H9 (cell line): ENCODE results near the gene EPHA2. TPM values are rescaled to one million over a fixed set of nuclear protein-coding genes. Genes with fewer than 3 reads are reported as not detected.

Experiments
- DNase-seq: peaks from one replicate; pipeline ENCODE4 v3.0.0-alpha.2; 2017
- H2AFZ ChIP-seq: one replicate; pipeline ENCODE4 v1.6.1; 2013; ENCODE audit warnings: mild to moderate bottlenecking, low read length, control low read depth, moderate library complexity
- H2AK5ac ChIP-seq: 2 replicates; pipeline ENCODE4 v1.6.1; 2013; ENCODE audit warnings: low read length, control low read depth, mixed read lengths; ENCODE audit not compliant: insufficient read length
- H2BK120ac ChIP-seq: one replicate; pipeline ENCODE4 v1.6.1; 2013; ENCODE audit warnings: low read depth, mild to moderate bottlenecking, low read length, control low read depth, inconsistent platforms; ENCODE audit not compliant: poor library complexity, severe bottlenecking
- H2BK12ac ChIP-seq: 2 replicates; pipeline ENCODE4 v1.6.1; 2013; ENCODE audit warnings: low read length, control low read depth, mixed read lengths, low read depth; ENCODE audit not compliant: insufficient read length
- H2BK15ac ChIP-seq: 2 replicates; pipeline ENCODE4 v1.6.1; 2013; ENCODE audit warnings: low read depth, low read length, control low read depth
- H2BK20ac ChIP-seq: one replicate; pipeline ENCODE4 v1.6.1; 2013; ENCODE audit warnings: low read depth, mild to moderate bottlenecking, low read length, control low read depth, inconsistent platforms; ENCODE audit not compliant: poor library complexity, severe bottlenecking
- H2BK5ac ChIP-seq: 2 replicates; pipeline ENCODE4 v1.6.1; 2013; ENCODE audit warnings: low read length, control low read depth, mixed read lengths; ENCODE audit not compliant: insufficient read length
- H3K14ac ChIP-seq: 2 replicates; pipeline ENCODE4 v1.6.1; 2013; ENCODE audit warnings: low read length, control low read depth; ENCODE audit not compliant: insufficient read depth
- H3K18ac ChIP-seq: 2 replicates; pipeline ENCODE4 v1.6.1; 2013; ENCODE audit warnings: low read depth, mild to moderate bottlenecking, mixed read lengths, low read length, control low read depth; ENCODE audit not compliant: insufficient read length
- H3K23ac ChIP-seq: 2 replicates; pipeline ENCODE4 v1.6.1; 2013; ENCODE audit warnings: low read length, control low read depth, mixed read lengths, low read depth; ENCODE audit not compliant: insufficient read length
- H3K23me2 ChIP-seq: 2 replicates; pipeline ENCODE4 v1.6.1; 2013; ENCODE audit warnings: low read depth, mild to moderate bottlenecking, mixed read lengths, low read length, control low read depth; ENCODE audit not compliant: insufficient read length, poor library complexity, severe bottlenecking
- H3K27ac ChIP-seq: 2 replicates; pipeline ENCODE4 v1.5.1; 2013; ENCODE audit warnings: low read length, control low read depth, mixed read lengths, low read depth; ENCODE audit not compliant: insufficient read length
- H3K27me3 ChIP-seq: 2 replicates; pipeline ENCODE4 v1.6.1; 2013; ENCODE audit warnings: low read length, control low read depth, inconsistent platforms; ENCODE audit not compliant: insufficient read depth
- H3K4ac ChIP-seq: 2 replicates; pipeline ENCODE4 v1.6.1; 2013; ENCODE audit warnings: low read depth, mild to moderate bottlenecking, control low read depth, inconsistent platforms, low read length, moderate library complexity
- H3K4me1 ChIP-seq: 2 replicates; pipeline ENCODE4 v1.6.1; 2013; ENCODE audit warnings: low read length, control low read depth, inconsistent platforms; ENCODE audit not compliant: insufficient read depth
- H3K4me2 ChIP-seq: 2 replicates; pipeline ENCODE4 v1.6.1; 2013; ENCODE audit warnings: low read length, control low read depth, mixed read lengths; ENCODE audit not compliant: insufficient read length, insufficient read depth
- H3K56ac ChIP-seq: 2 replicates; pipeline ENCODE4 v1.6.1; 2013; ENCODE audit warnings: low read depth, mild to moderate bottlenecking, mixed read lengths, low read length, control low read depth; ENCODE audit not compliant: insufficient read length
- H3K79me1 ChIP-seq: 2 replicates; pipeline ENCODE4 v1.6.1; 2013; ENCODE audit warnings: low read depth, mild to moderate bottlenecking, moderate library complexity, low read length, control low read depth, inconsistent platforms; ENCODE audit not compliant: insufficient read depth, poor library complexity, severe bottlenecking
- H3K79me2 ChIP-seq: 2 replicates; pipeline ENCODE4 v1.6.1; 2013; ENCODE audit warnings: low read length, control low read depth, inconsistent platforms; ENCODE audit not compliant: insufficient read depth
- H3K9ac ChIP-seq: 2 replicates; pipeline ENCODE4 v1.6.1; 2013; ENCODE audit warnings: low read length, control low read depth, mixed read lengths; ENCODE audit not compliant: insufficient read length; ENCODE audit errors: extremely low read depth
- H3K9me3 ChIP-seq: one replicate; pipeline ENCODE4 v1.6.1; 2013; ENCODE audit warnings: low read depth, low read length, inconsistent platforms; ENCODE audit not compliant: control insufficient read depth
- H3T11ph ChIP-seq: one replicate; pipeline ENCODE4 v1.6.1; 2013; ENCODE audit warnings: mild to moderate bottlenecking, low read length, control low read depth, inconsistent platforms
- H4K20me1 ChIP-seq: one replicate; pipeline ENCODE4 v1.6.1; 2013; ENCODE audit not compliant: control insufficient read depth, insufficient read length, insufficient read depth
- H4K5ac ChIP-seq: 2 replicates; pipeline ENCODE4 v1.6.1; 2013; ENCODE audit warnings: low read depth, mild to moderate bottlenecking, mixed read lengths, low read length, control low read depth; ENCODE audit not compliant: insufficient read length
- H4K8ac ChIP-seq: replicated peaks from 2 replicates; pipeline ENCODE4 v1.6.1; 2013; ENCODE audit warnings: low read length, control low read depth, mixed read lengths, low read depth; ENCODE audit not compliant: insufficient read length
- H4K91ac ChIP-seq: 2 replicates; pipeline ENCODE4 v1.6.1; 2013; ENCODE audit warnings: low read depth, mild to moderate bottlenecking, moderate library complexity, mixed read lengths, low read length, control low read depth; ENCODE audit not compliant: insufficient read length
- H3K27ac Mint-ChIP-seq, 3 experiments: 2 replicates in 2 of 3; 3 replicates in 1 of 3; pipeline ENCODE4 v1.8.0; 2020 to 2021; ENCODE audit warnings: mixed read lengths in 3 of 3, mild to moderate bottlenecking in 1 of 3, moderate library complexity in 1 of 3
- H3K27me3 Mint-ChIP-seq: 2 replicates; pipeline ENCODE4 v1.8.0; 2021; ENCODE audit warnings: low read depth, mild to moderate bottlenecking, moderate library complexity, mixed read lengths
- H3K36me3 Mint-ChIP-seq, 3 experiments: 2 replicates in 2 of 3; 3 replicates in 1 of 3; pipeline ENCODE4 v1.8.0; 2020 to 2021; ENCODE audit warnings: low read depth in 3 of 3, mixed read lengths in 3 of 3; ENCODE audit not compliant: insufficient read depth in 1 of 3
- H3K4me1 Mint-ChIP-seq, 2 experiments: 2 replicates each; pipeline ENCODE4 v1.8.0; 2020; ENCODE audit warnings: mixed read lengths in 2 of 2
- H3K4me3 Mint-ChIP-seq, 2 experiments: 2 replicates in 1 of 2; 3 replicates in 1 of 2; pipeline ENCODE4 v1.8.0; 2020 to 2021; ENCODE audit warnings: mild to moderate bottlenecking in 2 of 2, mixed read lengths in 2 of 2, moderate library complexity in 1 of 2
- H3K9me3 Mint-ChIP-seq, 2 experiments: 2 replicates in 1 of 2; 3 replicates in 1 of 2; pipeline ENCODE4 v1.8.0; 2020; ENCODE audit warnings: mild to moderate bottlenecking in 2 of 2, mixed read lengths in 2 of 2, moderate library complexity in 1 of 2
- WGBS: extraction: QIAGEN DNeasy Blood & Tissue Kit; methylation state at CpG from one replicate; pipeline ENCODE4 v1.1.7; 2013; ENCODE audit warnings: missing lambda C conversion rate, low lambda C conversion rate, mixed read lengths; ENCODE audit not compliant: insufficient read length; ENCODE audit errors: extremely low coverage; 5-methylcytosine and 5-hydroxymethylcytosine counted together
- total RNA-seq: library from RNA; stranded (reverse); gene quantifications from 2 replicates; pipeline ENCODE4 v1.2.1, GENCODE V29; 2021
- TF ChIP-seq, protein P1 (sequence below): fragments of 200-600 bp; sonication (generic); conservative IDR thresholded peaks from 3 replicates; pipeline ENCODE4 v1.8.0; 2021; ENCODE audit warnings: antibody characterized with exemption, mild to moderate bottlenecking

Gene EPHA2
- total RNA-seq, 1 experiment from 2014 or later: 33.1 TPM

GRCh38 chr1:16161717-16162116, 5.8 kb upstream of the EPHA2 start:
- peaks cover 4% of the 10 kb centered on the region for H3K4me1 ChIP-seq
- no peak overlapping the region for H4K5ac ChIP-seq
- H2BK120ac ChIP-seq: no peak overlapping the region
- H4K91ac ChIP-seq: no peak overlapping the region
- no peaks in the 10 kb centered on the region; the same call in 1 of the 2 replicates for H3K27me3 ChIP-seq
- no peak overlapping the region for H3K9ac ChIP-seq
- no peak overlapping the region for H3K27ac ChIP-seq
- H3K14ac ChIP-seq: no peak overlapping the region
- H2AK5ac ChIP-seq: no peak overlapping the region
- H2AFZ ChIP-seq: no peak overlapping the region
- H2BK5ac ChIP-seq: no peak overlapping the region
- TF ChIP-seq, protein P1, sequence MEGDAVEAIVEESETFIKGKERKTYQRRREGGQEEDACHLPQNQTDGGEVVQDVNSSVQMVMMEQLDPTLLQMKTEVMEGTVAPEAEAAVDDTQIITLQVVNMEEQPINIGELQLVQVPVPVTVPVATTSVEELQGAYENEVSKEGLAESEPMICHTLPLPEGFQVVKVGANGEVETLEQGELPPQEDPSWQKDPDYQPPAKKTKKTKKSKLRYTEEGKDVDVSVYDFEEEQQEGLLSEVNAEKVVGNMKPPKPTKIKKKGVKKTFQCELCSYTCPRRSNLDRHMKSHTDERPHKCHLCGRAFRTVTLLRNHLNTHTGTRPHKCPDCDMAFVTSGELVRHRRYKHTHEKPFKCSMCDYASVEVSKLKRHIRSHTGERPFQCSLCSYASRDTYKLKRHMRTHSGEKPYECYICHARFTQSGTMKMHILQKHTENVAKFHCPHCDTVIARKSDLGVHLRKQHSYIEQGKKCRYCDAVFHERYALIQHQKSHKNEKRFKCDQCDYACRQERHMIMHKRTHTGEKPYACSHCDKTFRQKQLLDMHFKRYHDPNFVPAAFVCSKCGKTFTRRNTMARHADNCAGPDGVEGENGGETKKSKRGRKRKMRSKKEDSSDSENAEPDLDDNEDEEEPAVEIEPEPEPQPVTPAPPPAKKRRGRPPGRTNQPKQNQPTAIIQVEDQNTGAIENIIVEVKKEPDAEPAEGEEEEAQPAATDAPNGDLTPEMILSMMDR: no peak
- no peak for DNase-seq
- no peaks in the 10 kb centered on the region for H3K9me3 Mint-ChIP-seq
- peak overlapping the region; percentile 15 for H3K4me2 ChIP-seq
- peaks cover 42 to 45% of the 10 kb centered on the region in 2 experiments for H3K4me1 Mint-ChIP-seq
- H3K18ac ChIP-seq: no peak overlapping the region
- H3K4me3 Mint-ChIP-seq: peak overlapping the region; percentile 19 to 33; a peak in 2 of 5 replicates
- H3K79me1 ChIP-seq: no peaks in the 10 kb centered on the region
- H2BK15ac ChIP-seq: no peak overlapping the region
- H3T11ph ChIP-seq: no peak overlapping the region
- H3K27ac Mint-ChIP-seq: no peak overlapping the region
- no peak overlapping the region for H2BK12ac ChIP-seq
- no peak overlapping the region for H3K56ac ChIP-seq
- WGBS: no CpG with 5 or more reads among the region's 5 CpGs
- H3K23me2 ChIP-seq: no peaks in the 10 kb centered on the region
- no peaks in the 10 kb centered on the region for H3K36me3 Mint-ChIP-seq
- no peak overlapping the region for H4K8ac ChIP-seq
- H3K27me3 Mint-ChIP-seq: peaks cover 33% of the 10 kb centered on the region
- no peaks in the 10 kb centered on the region for H4K20me1 ChIP-seq
- H3K23ac ChIP-seq: no peak overlapping the region
- no peak overlapping the region for H2BK20ac ChIP-seq
- H3K4ac ChIP-seq: no peak overlapping the region
- H3K79me2 ChIP-seq: no peaks in the 10 kb centered on the region
- no peaks in the 10 kb centered on the region for H3K9me3 ChIP-seq
